K562 (cell line): ENCODE results near the gene AMH. TPM values are rescaled to one million over a fixed set of nuclear protein-coding genes. Genes with fewer than 3 reads are reported as not detected.

Experiments
- AFF1 ChIP-seq, 2 experiments: fragments of 450-650 bp; IDR thresholded peaks; 2 replicates each; pipeline ENCODE4 v1.6.1; 2018; ENCODE audit warnings: mild to moderate bottlenecking in 2 of 2, low read depth in 1 of 2; ENCODE audit not compliant: partially characterized antibody in 2 of 2
- GABPB1 ChIP-seq: sonication (generic); formaldehyde crosslinking; IDR thresholded peaks from 2 replicates; pipeline ENCODE4 v1.8.0; 2022; ENCODE audit warnings: mild to moderate bottlenecking, missing genetic modification reagents
- GTF2E2 ChIP-seq: fragments of 200-800 bp; sonication (Bioruptor generic); IDR thresholded peaks from 2 replicates; pipeline ENCODE4 v1.6.1; 2016; ENCODE audit warnings: missing genetic modification characterization, missing compliant biosample characterization
- MAFG ChIP-seq: fragments of 450-650 bp; conservative IDR thresholded peaks from 2 replicates; pipeline ENCODE4 v1.6.1; 2016; ENCODE audit warnings: missing genetic modification characterization, missing compliant biosample characterization
- RBM22 ChIP-seq: fragments of 200-400 bp; formaldehyde crosslinking; IDR thresholded peaks from 2 replicates; pipeline ENCODE4 v1.6.1; 2018; ENCODE audit warnings: low read length, low read depth; ENCODE audit not compliant: poor library complexity, severe bottlenecking
- SNIP1 ChIP-seq: fragments of 450-650 bp; IDR thresholded peaks from 2 replicates; pipeline ENCODE4 v1.7.1; 2017; ENCODE audit warnings: low read depth, mild to moderate bottlenecking
- TRIM25 ChIP-seq: fragments of 450-650 bp; IDR thresholded peaks from 2 replicates; pipeline ENCODE4 v1.7.0; 2016; ENCODE audit warnings: borderline replicate concordance
- ZBTB7A ChIP-seq: IDR thresholded peaks from 2 replicates; pipeline ENCODE4 v1.6.1; 2011; ENCODE audit warnings: low read depth, mild to moderate bottlenecking, low read length, moderate library complexity, borderline replicate concordance; ENCODE audit not compliant: control insufficient read depth
- ZKSCAN3 ChIP-seq: fragments of 250-450 bp; sonication (Bioruptor Pico); IDR thresholded peaks from 2 replicates; pipeline ENCODE4 v1.4.0; 2020
- polyA plus RNA-seq, 8 experiments: library from polyadenylated mRNA; depleted of rRNA in 4 of 8; stranded (reverse) in 5 of 8; unstranded in 3 of 8; fragments of >200 nt; fragmentation: Nextera tagmentation in 2 of 8; fragmentation: Illumina TruSeq in 1 of 8; extraction: Ambion mirVana in 2 of 8; extraction: Trizol in 1 of 8; gene quantifications; 2 replicates each; pipeline versions ENCODE4 v1.2.1 to v1.2.3, GENCODE V29; 2011 to 2014; ENCODE audit warnings: inconsistent platforms in 1 of 8, missing spikeins in 1 of 8
- total RNA-seq, 7 experiments: library from RNA; depleted of rRNA in 6 of 7; stranded (reverse); fragments of >200 nt in 6 of 7; fragmentation: Illumina TruSeq in 2 of 7; extraction: Trizol in 2 of 7; gene quantifications; 2 replicates each; pipeline versions ENCODE4 v1.2.1 to v1.2.3, GENCODE V29; 2011 to 2021; ENCODE audit warnings: low replicate concordance in 1 of 7

Gene AMH
- total and polyA plus RNA-seq, 9 of the 15 experiments (the other 6 are each of a cell fraction or from before 2014, with no cell fraction given): 0.29 to 27.4 (median 2.6) TPM; not detected in 2

- TF ChIP-seq AFF1 (IDR thresholded peaks at IDR 0.05; ENCODE audit: low read depth in 1 of 2, partially characterized antibody in 2 of 2): no peak
- TF ChIP-seq TRIM25: no peak
- TF ChIP-seq ZKSCAN3: no peak
- TF ChIP-seq RBM22: peak; percentile 19
- no peak for TF ChIP-seq GABPB1
- no peak for TF ChIP-seq SNIP1
- TF ChIP-seq MAFG: no peak
- TF ChIP-seq GTF2E2 (tag): no peak
- TF ChIP-seq ZBTB7A: peak; percentile 19; the same call in 1 of the 2 replicates
Observed at GRCh38 chr19:2247433-2248101, 1.6 kb upstream of the AMH start (continued).
